RWPE2 (cell line): ENCODE results near the gene DDI1.

ENCODE experiments used
- ATAC-seq: fragments of 200-7000 bp; cut with Tn5 transposase; 3 replicates; pipeline ENCODE4 v1.9.1; 2021; ENCODE audit warnings: low read depth
- DNase-seq: peaks from one replicate; pipeline ENCODE4 v3.0.0-alpha.2; 2020; ENCODE audit warnings: low spot score
- H3K27ac ChIP-seq: fragments of 450-650 bp; 2 replicates; pipeline ENCODE4 v1.5.1; 2017; ENCODE audit warnings: mild to moderate bottlenecking; ENCODE audit not compliant: poor library complexity, severe bottlenecking
- H3K27me3 ChIP-seq: fragments of 250-450 bp; sonication (Bioruptor Pico); 2 replicates; pipeline ENCODE4 v1.5.1; 2021; ENCODE audit warnings: mild to moderate bottlenecking, moderate library complexity; ENCODE audit not compliant: insufficient read depth, poor library complexity, severe bottlenecking
- H3K36me3 ChIP-seq: fragments of 250-450 bp; sonication (Bioruptor Pico); 2 replicates; pipeline ENCODE4 v1.5.1; 2020; ENCODE audit warnings: low read depth, mild to moderate bottlenecking, moderate library complexity
- H3K4me1 ChIP-seq: fragments of 250-450 bp; sonication (Bioruptor Pico); 2 replicates; pipeline ENCODE4 v1.5.1; 2021; ENCODE audit warnings: mild to moderate bottlenecking, moderate library complexity; ENCODE audit not compliant: insufficient read depth, poor library complexity, severe bottlenecking
- H3K4me3 ChIP-seq: fragments of 250-450 bp; sonication (Bioruptor Pico); 2 replicates; pipeline ENCODE4 v1.5.1; 2021; ENCODE audit warnings: mild to moderate bottlenecking, moderate library complexity; ENCODE audit not compliant: severe bottlenecking
- H3K9me3 ChIP-seq: fragments of 250-450 bp; sonication (Bioruptor Pico); 2 replicates; pipeline ENCODE4 v1.5.1; 2021; ENCODE audit warnings: mild to moderate bottlenecking, moderate library complexity; ENCODE audit not compliant: severe bottlenecking
- CTCF ChIP-seq: fragments of 450-650 bp; IDR thresholded peaks from one replicate; pipeline ENCODE4 v1.5.1; 2017; ENCODE audit warnings: mild to moderate bottlenecking, moderate library complexity; ENCODE audit not compliant: poor library complexity, severe bottlenecking

The DDI1 gene

GRCh38 chr11:104001561-104002056, 34.8 kb upstream of the DDI1 start:
- no peak for TF ChIP-seq CTCF
- Histone ChIP-seq H3K4me1 (no peaks in the 10 kb centered on the region), H3K27ac (no peak overlapping the region), H3K27me3 (no peaks in the 10 kb centered on the region), H3K4me3 (no peak overlapping the region), H3K36me3 (no peaks in the 10 kb centered on the region), H3K9me3 (no peaks in the 10 kb centered on the region)
- ATAC-seq: no peak
- DNase-seq: no peak

- no peaks in the 10 kb centered on the region for H3K9me3 ChIP-seq
- H3K4me3 ChIP-seq: no peak overlapping the region
- DNase-seq (no peak), ATAC-seq (no peak)
- no peak for TF ChIP-seq CTCF
- no peak overlapping the region for H3K27ac ChIP-seq
- H3K4me1 ChIP-seq: no peaks in the 10 kb centered on the region
- no peaks in the 10 kb centered on the region for H3K36me3 ChIP-seq
- H3K27me3 ChIP-seq: no peaks in the 10 kb centered on the region
These were observed 32.9 kb upstream of the DDI1 start for GRCh38 chr11:104003491-104003890.

- Histone ChIP-seq H3K36me3 (no peaks in the 10 kb centered on the region), H3K4me3 (no peak overlapping the region), H3K27ac (no peak overlapping the region), H3K27me3 (no peaks in the 10 kb centered on the region), H3K4me1 (no peaks in the 10 kb centered on the region), H3K9me3 (no peaks in the 10 kb centered on the region)
- ATAC-seq (peak; percentile 52; the same call in 2 of the 3 replicates), DNase-seq (no peak)
- TF ChIP-seq CTCF: no peak
These were observed 31.1 kb upstream of the DDI1 start for GRCh38 chr11:104005234-104005855.

GRCh38 chr11:104009744-104010143, 26.7 kb upstream of the DDI1 start:
- Histone ChIP-seq H3K36me3 (no peaks in the 10 kb centered on the region), H3K4me3 (no peak overlapping the region), H3K27me3 (no peaks in the 10 kb centered on the region), H3K9me3 (no peaks in the 10 kb centered on the region), H3K27ac (no peak overlapping the region), H3K4me1 (no peaks in the 10 kb centered on the region)
- ATAC-seq (no peak), DNase-seq (no peak)
- no peak for TF ChIP-seq CTCF

GRCh38 chr11:104011044-104011443, 25.4 kb upstream of the DDI1 start:
- H3K27ac ChIP-seq: no peak overlapping the region
- H3K36me3 ChIP-seq: no peaks in the 10 kb centered on the region
- DNase-seq (no peak), ATAC-seq (no peak)
- no peaks in the 10 kb centered on the region for H3K4me1 ChIP-seq
- H3K9me3 ChIP-seq: no peaks in the 10 kb centered on the region
- TF ChIP-seq CTCF: no peak
- no peaks in the 10 kb centered on the region for H3K27me3 ChIP-seq
- no peak overlapping the region for H3K4me3 ChIP-seq
